Neuronal stem cell (in vitro differentiated cells): Measurements from ENCODE around the gene DDX6.
"Not testable (repeated sequence)": the region's sequence is repeated elsewhere in the genome, so short reads cannot be mapped to it uniquely, and the experiment has no call there.

Experiments
- DNase-seq: peaks from one replicate; pipeline ENCODE4 v3.0.0-alpha.2; 2013; ENCODE audit warnings: low spot score
- H2AFZ ChIP-seq: one replicate; pipeline ENCODE4 v1.6.1; 2013; ENCODE audit warnings: mild to moderate bottlenecking, low read length, inconsistent platforms
- H2AK5ac ChIP-seq: 2 replicates; pipeline ENCODE4 v1.6.1; 2013; ENCODE audit warnings: low read depth, mild to moderate bottlenecking, inconsistent platforms, low read length, moderate library complexity, mixed read lengths
- H2BK120ac ChIP-seq: 2 replicates; pipeline ENCODE4 v1.6.1; 2013; ENCODE audit warnings: low read depth, mild to moderate bottlenecking, inconsistent platforms, low read length, moderate library complexity, mixed read lengths
- H2BK12ac ChIP-seq: one replicate; pipeline ENCODE4 v1.6.1; 2013; ENCODE audit warnings: low read length, inconsistent platforms
- H2BK15ac ChIP-seq: 2 replicates; pipeline ENCODE4 v1.6.1; 2013; ENCODE audit warnings: mild to moderate bottlenecking, low read length, inconsistent platforms, mixed read lengths
- H2BK5ac ChIP-seq: one replicate; pipeline ENCODE4 v1.6.1; 2013; ENCODE audit warnings: inconsistent platforms, mild to moderate bottlenecking, low read length, moderate library complexity
- H3K14ac ChIP-seq: one replicate; pipeline ENCODE4 v1.6.1; 2013; ENCODE audit warnings: low read length, inconsistent platforms
- H3K18ac ChIP-seq: 2 replicates; pipeline ENCODE4 v1.6.1; 2013; ENCODE audit warnings: low read length, inconsistent platforms
- H3K23ac ChIP-seq: 2 replicates; pipeline ENCODE4 v1.6.1; 2013; ENCODE audit warnings: low read depth, mild to moderate bottlenecking, mixed read lengths, low read length, inconsistent platforms; ENCODE audit not compliant: poor library complexity
- H3K27ac ChIP-seq: replicated peaks from 3 replicates; pipeline ENCODE4 v1.5.1; 2013; ENCODE audit warnings: low read length, inconsistent platforms
- H3K27me3 ChIP-seq, 3 experiments: 2 replicates each; pipeline ENCODE4 v1.6.1; 2013; ENCODE audit warnings: low read length in 3 of 3, mild to moderate bottlenecking in 2 of 3, inconsistent platforms in 1 of 3, low read depth in 1 of 3, mixed read lengths in 1 of 3, moderate library complexity in 1 of 3; ENCODE audit not compliant: control insufficient read depth in 3 of 3, insufficient read depth in 3 of 3
- H3K36me3 ChIP-seq, 2 donors: replicated peaks in 1 of 2; 2 replicates each; pipeline ENCODE4 v1.6.1; 2013; ENCODE audit warnings: low read length in 2 of 2; ENCODE audit not compliant: control insufficient read depth in 2 of 2, insufficient read depth in 2 of 2
- H3K4ac ChIP-seq: 2 replicates; pipeline ENCODE4 v1.6.1; 2013; ENCODE audit warnings: inconsistent platforms, mild to moderate bottlenecking, low read length, moderate library complexity
- H3K4me1 ChIP-seq, 2 donors: 1 replicate in 1 of 2; 2 replicates in 1 of 2; pipeline ENCODE4 v1.6.1; 2013; ENCODE audit warnings: low read length in 2 of 2, low read depth in 1 of 2; ENCODE audit not compliant: control insufficient read depth in 2 of 2, insufficient read depth in 1 of 2
- H3K4me2 ChIP-seq: one replicate; pipeline ENCODE4 v1.6.1; 2013; ENCODE audit warnings: mild to moderate bottlenecking, low read length, inconsistent platforms; ENCODE audit not compliant: insufficient read depth, poor library complexity, severe bottlenecking
- H3K4me3 ChIP-seq, 2 donors: 2 replicates each; pipeline ENCODE4 v1.5.1; 2013; ENCODE audit warnings: low read length in 2 of 2, mild to moderate bottlenecking in 2 of 2, inconsistent platforms in 1 of 2, moderate library complexity in 1 of 2
- H3K79me1 ChIP-seq: one replicate; pipeline ENCODE4 v1.6.1; 2013; ENCODE audit warnings: low read depth, mild to moderate bottlenecking, inconsistent platforms, low read length, moderate library complexity
- H3K9ac ChIP-seq: one replicate; pipeline ENCODE4 v1.6.1; 2013; ENCODE audit warnings: mild to moderate bottlenecking, low read depth, low read length, inconsistent platforms; ENCODE audit not compliant: poor library complexity
- H3K9me3 ChIP-seq, 2 donors: replicated peaks in 1 of 2; 2 replicates each; pipeline versions ENCODE3 to v1.6.1; 2013; ENCODE audit warnings: low read length in 2 of 2, mild to moderate bottlenecking in 2 of 2, inconsistent platforms in 1 of 2, low read depth in 1 of 2, mixed read lengths in 1 of 2, moderate library complexity in 1 of 2; ENCODE audit not compliant: control insufficient read depth in 2 of 2, insufficient read depth in 1 of 2
- H4K8ac ChIP-seq: one replicate; pipeline ENCODE4 v1.6.1; 2013; ENCODE audit warnings: low read depth, mild to moderate bottlenecking, inconsistent platforms, low read length, moderate library complexity
- H4K91ac ChIP-seq: one replicate; pipeline ENCODE4 v1.6.1; 2013; ENCODE audit warnings: low read length, low read depth, mild to moderate bottlenecking, inconsistent platforms; ENCODE audit not compliant: poor library complexity
- WGBS, 2 donors: extraction: QIAGEN DNeasy Blood & Tissue Kit; methylation state at CpG; one replicate each; pipeline ENCODE4 v1.1.7; 2013; ENCODE audit warnings: missing lambda C conversion rate in 2 of 2, mixed read lengths in 1 of 2; ENCODE audit not compliant: insufficient read length in 2 of 2, insufficient replicate concordance in 1 of 2; ENCODE audit errors: extremely low coverage in 2 of 2; 5-methylcytosine and 5-hydroxymethylcytosine counted together

DDX6 gene

DNA sequence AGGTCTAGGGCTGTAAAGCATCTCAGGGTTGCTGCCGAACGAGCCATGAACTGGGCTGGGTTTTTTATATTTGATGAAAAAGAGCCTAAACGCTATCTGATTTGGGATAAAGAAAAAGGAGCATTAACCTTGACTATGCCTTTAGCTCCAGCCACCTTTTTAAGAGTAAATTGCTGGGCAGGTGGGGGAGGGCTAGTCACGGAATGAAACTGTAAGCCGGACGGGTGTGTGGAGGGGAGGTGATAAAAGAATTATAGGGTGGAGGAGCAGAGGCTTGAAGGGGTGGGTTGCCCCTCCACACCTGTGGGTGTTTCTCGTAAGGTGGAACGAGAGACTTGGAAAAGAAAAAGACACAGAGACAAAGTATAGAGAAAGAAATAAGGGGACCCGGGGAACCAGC lies 70.2 kb downstream of the DDX6 start:
- H3K4me2 ChIP-seq, H2BK12ac ChIP-seq, DNase-seq, H4K8ac ChIP-seq, H2BK5ac ChIP-seq, H2AK5ac ChIP-seq, H3K9me3 ChIP-seq, H3K9ac ChIP-seq, H3K27ac ChIP-seq, H3K23ac ChIP-seq, H3K14ac ChIP-seq, H2BK120ac ChIP-seq, H3K4me1 ChIP-seq, H3K4ac ChIP-seq, H3K27me3 ChIP-seq, H4K91ac ChIP-seq, H2BK15ac ChIP-seq, H3K18ac ChIP-seq, H2AFZ ChIP-seq, H3K79me1 ChIP-seq, H3K4me3 ChIP-seq, H3K36me3 ChIP-seq: not testable (repeated sequence)
- WGBS, 2 donors, result no CpG with 5 or more reads among the region's 9 CpGs

DNA sequence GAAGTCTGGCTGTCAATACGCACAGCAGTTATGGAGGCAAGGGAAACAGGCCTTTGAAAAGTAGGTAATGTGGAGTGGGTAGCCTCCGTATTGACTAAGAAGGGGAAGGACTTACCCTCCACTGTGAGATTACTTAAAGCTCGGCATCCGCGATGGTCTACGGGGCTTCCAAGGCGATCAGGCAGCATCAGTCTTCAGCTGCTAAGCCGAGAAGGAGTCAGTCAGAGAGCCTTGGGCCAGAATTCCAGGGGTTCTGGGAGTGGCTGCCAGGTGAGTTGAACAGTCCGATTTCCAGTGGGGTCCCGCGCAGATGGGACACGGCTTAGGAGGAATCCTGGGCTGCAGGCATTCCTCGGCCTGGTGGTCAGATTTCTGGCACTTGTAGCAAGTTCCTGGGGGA lies 70.9 kb downstream of the DDX6 start:
- H3K4me2 ChIP-seq, H3K9me3 ChIP-seq, H2AFZ ChIP-seq, H3K79me1 ChIP-seq, DNase-seq, H3K14ac ChIP-seq, H4K91ac ChIP-seq, H4K8ac ChIP-seq, H3K27me3 ChIP-seq, H2BK5ac ChIP-seq, H3K36me3 ChIP-seq, H2BK15ac ChIP-seq, H2AK5ac ChIP-seq, H3K4ac ChIP-seq, H2BK120ac ChIP-seq, H3K9ac ChIP-seq, H3K18ac ChIP-seq, H2BK12ac ChIP-seq, H3K4me3 ChIP-seq, H3K23ac ChIP-seq, H3K27ac ChIP-seq: not testable (repeated sequence)
- WGBS, 2 donors, result no CpG with 5 or more reads among the region's 13 CpGs
- H3K4me1 ChIP-seq, result peaks cover 8 to 12% of the 10 kb centered on the region in 2 donors

DNA sequence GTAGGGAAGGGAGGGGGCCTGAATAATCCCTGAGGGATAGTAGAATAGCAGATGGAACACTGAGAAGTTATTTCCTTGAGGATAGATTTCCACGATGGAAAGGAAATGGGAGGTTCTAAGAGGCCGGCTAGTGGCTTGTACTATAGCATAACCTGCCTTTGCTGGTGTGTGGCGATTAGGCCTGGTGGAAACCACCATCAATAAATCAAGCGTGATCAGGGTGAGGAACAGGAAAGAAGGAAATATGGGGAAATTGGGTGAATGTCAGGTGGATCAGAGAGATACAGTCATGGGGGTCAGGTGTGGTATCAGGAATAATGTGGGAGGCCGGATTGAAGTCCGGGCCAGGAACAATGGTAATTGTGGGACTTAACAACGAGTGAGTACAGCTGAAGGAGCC lies 72.4 kb downstream of the DDX6 start:
- H3K23ac ChIP-seq, H2BK12ac ChIP-seq, H3K18ac ChIP-seq, H3K4me2 ChIP-seq, H2BK5ac ChIP-seq, H3K4ac ChIP-seq, H3K79me1 ChIP-seq, H2AK5ac ChIP-seq, H3K14ac ChIP-seq, H2AFZ ChIP-seq, DNase-seq, H3K36me3 ChIP-seq, H4K8ac ChIP-seq, H3K27ac ChIP-seq, H3K9ac ChIP-seq, H4K91ac ChIP-seq, H3K9me3 ChIP-seq, H3K27me3 ChIP-seq, H2BK120ac ChIP-seq, H2BK15ac ChIP-seq, H3K4me3 ChIP-seq: not testable (repeated sequence)
- H3K4me1 ChIP-seq, result peaks cover 8 to 12% of the 10 kb centered on the region in 2 donors
- WGBS, 2 donors, result no CpG with 5 or more reads among the region's 7 CpGs

GRCh38 chr11:118717733-118718132 lies 73.2 kb downstream of the DDX6 start:
- H2BK15ac ChIP-seq, H4K8ac ChIP-seq, H3K27me3 ChIP-seq, H2BK120ac ChIP-seq, H2AFZ ChIP-seq, H3K4ac ChIP-seq, H3K23ac ChIP-seq, H3K9me3 ChIP-seq, H2BK5ac ChIP-seq, H3K14ac ChIP-seq, DNase-seq, H2BK12ac ChIP-seq, H3K36me3 ChIP-seq, H4K91ac ChIP-seq, H3K4me2 ChIP-seq, H3K9ac ChIP-seq, H3K18ac ChIP-seq, H2AK5ac ChIP-seq, H3K27ac ChIP-seq, H3K79me1 ChIP-seq, H3K4me3 ChIP-seq: not testable (repeated sequence)
- no CpG with 5 or more reads among the region's 4 CpGs for WGBS, 2 donors
- peaks cover 10 to 12% of the 10 kb centered on the region in 2 donors for H3K4me1 ChIP-seq
